HEK293 (cell line): Measurements from ENCODE around the gene MRPL14.

ENCODE experiments used
- CTCF ChIA-PET: fragments of 350-600 bp; formaldehyde crosslinking; extraction: SDS; loops from one replicate; lab custom pipeline; 2021; ENCODE audit warnings: antibody characterized with exemption; lab: Yijun Ruan, JAX
- POLR2A ChIA-PET: fragments of 300-600 bp; formaldehyde crosslinking; extraction: SDS; loops from one replicate; lab custom pipeline; 2020; ENCODE audit warnings: antibody characterized with exemption, inconsistent platforms; lab: Yijun Ruan, JAX
- H3K27ac ChIP-seq: fragments of 200-500 bp; sonication (Bioruptor generic); 2 replicates; pipeline ENCODE4 v1.5.1; 2014; ENCODE audit warnings: low read depth, low read length, control low read depth, inconsistent platforms; ENCODE audit errors: extremely low read depth
- H3K36me3 ChIP-seq, 2 experiments: fragments of 200-500 bp in 1 of 2; sonication (Bioruptor generic) in 1 of 2; 1 replicate in 1 of 2; 2 replicates in 1 of 2; pipeline ENCODE4 v1.5.1; 2014 to 2017; ENCODE audit warnings: inconsistent platforms in 2 of 2, low read length in 2 of 2; ENCODE audit not compliant: control insufficient read depth in 2 of 2, insufficient read depth in 1 of 2
- H3K4me1 ChIP-seq: fragments of 200-500 bp; sonication (Bioruptor generic); 2 replicates; pipeline ENCODE4 v1.5.1; 2014; ENCODE audit warnings: mild to moderate bottlenecking, low read length, inconsistent platforms; ENCODE audit not compliant: control insufficient read depth, insufficient read depth
- H3K4me3 ChIP-seq: 2 replicates; pipeline ENCODE4 v1.5.1; 2011; ENCODE audit warnings: low read depth, mild to moderate bottlenecking, control low read depth, low read length, moderate library complexity
- H3K9me3 ChIP-seq: fragments of 200-500 bp; sonication (Bioruptor generic); 2 replicates; pipeline ENCODE4 v1.5.1; 2014; ENCODE audit warnings: low read depth, low read length, inconsistent platforms; ENCODE audit not compliant: control insufficient read depth, insufficient read depth
- KLF8 ChIP-seq: fragments of 450-650 bp; formaldehyde crosslinking; IDR thresholded peaks from 2 replicates; pipeline ENCODE4 v1.5.1; 2016; ENCODE audit warnings: missing biosample characterization, missing genetic modification characterization
- ZBTB17 ChIP-seq: fragments of 450-650 bp; formaldehyde crosslinking; IDR thresholded peaks from 2 replicates; pipeline ENCODE4 v1.5.1; 2016; ENCODE audit warnings: missing biosample characterization, missing genetic modification characterization
- ZNF112 ChIP-seq: fragments of 450-650 bp; formaldehyde crosslinking; IDR thresholded peaks from 2 replicates; pipeline ENCODE4 v1.5.0; 2017; ENCODE audit warnings: missing biosample characterization, missing genetic modification characterization
- ZNF214 ChIP-seq: fragments of 450-650 bp; formaldehyde crosslinking; IDR thresholded peaks from 2 replicates; pipeline ENCODE4 v1.5.1; 2017; ENCODE audit warnings: missing biosample characterization, mild to moderate bottlenecking, missing genetic modification characterization, borderline replicate concordance
- ZNF521 ChIP-seq: fragments of 450-650 bp; formaldehyde crosslinking; IDR thresholded peaks from 2 replicates; pipeline ENCODE4 v1.5.1; 2017; ENCODE audit warnings: missing biosample characterization, mild to moderate bottlenecking, missing genetic modification characterization
- ZNF585B ChIP-seq: fragments of 450-650 bp; formaldehyde crosslinking; IDR thresholded peaks from 2 replicates; pipeline ENCODE4 v1.5.1; 2016; ENCODE audit warnings: missing biosample characterization, missing genetic modification characterization
- ZNF664 ChIP-seq: fragments of 450-650 bp; formaldehyde crosslinking; IDR thresholded peaks from 2 replicates; pipeline ENCODE4 v1.5.1; 2016; ENCODE audit warnings: missing biosample characterization, missing genetic modification characterization
- ZNF670 ChIP-seq: fragments of 450-650 bp; formaldehyde crosslinking; IDR thresholded peaks from 2 replicates; pipeline ENCODE4 v1.5.1; 2016; ENCODE audit warnings: missing biosample characterization, missing genetic modification characterization, low read depth
- ZNF701 ChIP-seq: fragments of 450-650 bp; formaldehyde crosslinking; IDR thresholded peaks from 2 replicates; pipeline ENCODE4 v1.5.1; 2016; ENCODE audit warnings: missing biosample characterization, missing genetic modification characterization
- TF ChIP-seq, protein P1 (sequence below): fragments of 450-650 bp; formaldehyde crosslinking; IDR thresholded peaks from 2 replicates; pipeline ENCODE4 v1.5.1; 2016; ENCODE audit warnings: missing biosample characterization, missing genetic modification characterization
- TF ChIP-seq, protein P2 (sequence below): fragments of 450-650 bp; formaldehyde crosslinking; IDR thresholded peaks from 2 replicates; pipeline ENCODE4 v1.5.0; 2017; ENCODE audit warnings: missing biosample characterization, missing genetic modification characterization, borderline replicate concordance
- TF ChIP-seq, protein P3 (sequence below): fragments of 450-650 bp; formaldehyde crosslinking; IDR thresholded peaks from 2 replicates; pipeline ENCODE4 v1.5.1; 2016; ENCODE audit warnings: missing biosample characterization, missing genetic modification characterization
- TF ChIP-seq, protein P4 (sequence below): fragments of 450-650 bp; IDR thresholded peaks from 2 replicates; pipeline ENCODE4 v1.5.1; 2018; ENCODE audit warnings: missing biosample characterization, mild to moderate bottlenecking, missing genetic modification characterization
- TF ChIP-seq, protein P5 (sequence below): fragments of 450-650 bp; formaldehyde crosslinking; optimal IDR thresholded peaks from 2 replicates; pipeline ENCODE3; 2016; ENCODE audit warnings: missing biosample characterization, mild to moderate bottlenecking, missing genetic modification characterization
- TF ChIP-seq, protein P6 (sequence below): fragments of 450-650 bp; formaldehyde crosslinking; IDR thresholded peaks from 2 replicates; pipeline ENCODE4 v1.5.1; 2016; ENCODE audit warnings: missing biosample characterization, missing genetic modification characterization, borderline replicate concordance

The MRPL14 gene

DNA sequence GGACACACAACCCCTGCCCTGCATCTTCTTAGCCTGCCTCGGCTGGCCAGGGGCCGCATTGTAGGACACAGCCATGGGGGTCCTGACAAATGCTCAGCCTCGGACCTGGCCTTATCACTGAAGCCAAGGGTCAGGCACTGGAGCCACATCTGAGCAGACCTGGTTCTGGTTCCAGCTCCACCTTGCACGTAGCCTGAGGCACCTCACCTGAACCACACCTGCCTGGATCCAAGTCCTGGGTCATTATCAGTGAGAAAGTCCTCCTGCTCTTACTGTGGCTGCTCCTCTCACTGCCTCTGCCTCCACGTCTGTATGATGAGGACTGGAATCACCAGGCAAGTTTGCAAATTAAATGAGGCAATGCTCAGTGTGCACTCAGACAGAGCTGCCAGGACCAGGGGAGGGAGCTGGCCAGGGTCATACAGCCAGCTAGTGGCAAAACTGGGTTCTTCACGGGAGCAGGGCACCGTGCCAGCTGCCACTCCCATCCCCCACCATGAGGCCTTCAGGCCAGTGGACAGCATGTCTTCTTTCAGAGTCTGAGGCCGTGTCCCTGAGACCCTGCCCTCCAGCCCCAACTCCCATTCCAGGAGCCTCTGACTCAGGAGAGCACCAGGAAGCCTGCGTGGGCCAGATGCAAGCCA lies 40.2 kb downstream of the MRPL14 start (continued):
- TF ChIP-seq, protein P1, sequence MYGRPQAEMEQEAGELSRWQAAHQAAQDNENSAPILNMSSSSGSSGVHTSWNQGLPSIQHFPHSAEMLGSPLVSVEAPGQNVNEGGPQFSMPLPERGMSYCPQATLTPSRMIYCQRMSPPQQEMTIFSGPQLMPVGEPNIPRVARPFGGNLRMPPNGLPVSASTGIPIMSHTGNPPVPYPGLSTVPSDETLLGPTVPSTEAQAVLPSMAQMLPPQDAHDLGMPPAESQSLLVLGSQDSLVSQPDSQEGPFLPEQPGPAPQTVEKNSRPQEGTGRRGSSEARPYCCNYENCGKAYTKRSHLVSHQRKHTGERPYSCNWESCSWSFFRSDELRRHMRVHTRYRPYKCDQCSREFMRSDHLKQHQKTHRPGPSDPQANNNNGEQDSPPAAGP (tag by site-specific recombination), result no peak
- TF ChIP-seq ZNF214, result no peak
- TF ChIP-seq ZNF664 (tag by site-specific recombination), result no peak
- TF ChIP-seq ZBTB17, result 0 out of 2 replicates have a peak, but pooled peaks have one; percentile 22
- no peak for TF ChIP-seq ZNF670 (tag by site-specific recombination)
- TF ChIP-seq ZNF701 (tag by site-specific recombination), result no peak
- TF ChIP-seq, protein P2, sequence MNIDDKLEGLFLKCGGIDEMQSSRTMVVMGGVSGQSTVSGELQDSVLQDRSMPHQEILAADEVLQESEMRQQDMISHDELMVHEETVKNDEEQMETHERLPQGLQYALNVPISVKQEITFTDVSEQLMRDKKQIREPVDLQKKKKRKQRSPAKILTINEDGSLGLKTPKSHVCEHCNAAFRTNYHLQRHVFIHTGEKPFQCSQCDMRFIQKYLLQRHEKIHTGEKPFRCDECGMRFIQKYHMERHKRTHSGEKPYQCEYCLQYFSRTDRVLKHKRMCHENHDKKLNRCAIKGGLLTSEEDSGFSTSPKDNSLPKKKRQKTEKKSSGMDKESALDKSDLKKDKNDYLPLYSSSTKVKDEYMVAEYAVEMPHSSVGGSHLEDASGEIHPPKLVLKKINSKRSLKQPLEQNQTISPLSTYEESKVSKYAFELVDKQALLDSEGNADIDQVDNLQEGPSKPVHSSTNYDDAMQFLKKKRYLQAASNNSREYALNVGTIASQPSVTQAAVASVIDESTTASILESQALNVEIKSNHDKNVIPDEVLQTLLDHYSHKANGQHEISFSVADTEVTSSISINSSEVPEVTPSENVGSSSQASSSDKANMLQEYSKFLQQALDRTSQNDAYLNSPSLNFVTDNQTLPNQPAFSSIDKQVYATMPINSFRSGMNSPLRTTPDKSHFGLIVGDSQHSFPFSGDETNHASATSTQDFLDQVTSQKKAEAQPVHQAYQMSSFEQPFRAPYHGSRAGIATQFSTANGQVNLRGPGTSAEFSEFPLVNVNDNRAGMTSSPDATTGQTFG (tag by site-specific recombination), result no peak
- no peak for TF ChIP-seq KLF8 (tag by site-specific recombination)
- TF ChIP-seq ZNF585B (tag by site-specific recombination), result no peak
- TF ChIP-seq ZNF521 (tag by site-specific recombination), result no peak
- TF ChIP-seq, protein P3, sequence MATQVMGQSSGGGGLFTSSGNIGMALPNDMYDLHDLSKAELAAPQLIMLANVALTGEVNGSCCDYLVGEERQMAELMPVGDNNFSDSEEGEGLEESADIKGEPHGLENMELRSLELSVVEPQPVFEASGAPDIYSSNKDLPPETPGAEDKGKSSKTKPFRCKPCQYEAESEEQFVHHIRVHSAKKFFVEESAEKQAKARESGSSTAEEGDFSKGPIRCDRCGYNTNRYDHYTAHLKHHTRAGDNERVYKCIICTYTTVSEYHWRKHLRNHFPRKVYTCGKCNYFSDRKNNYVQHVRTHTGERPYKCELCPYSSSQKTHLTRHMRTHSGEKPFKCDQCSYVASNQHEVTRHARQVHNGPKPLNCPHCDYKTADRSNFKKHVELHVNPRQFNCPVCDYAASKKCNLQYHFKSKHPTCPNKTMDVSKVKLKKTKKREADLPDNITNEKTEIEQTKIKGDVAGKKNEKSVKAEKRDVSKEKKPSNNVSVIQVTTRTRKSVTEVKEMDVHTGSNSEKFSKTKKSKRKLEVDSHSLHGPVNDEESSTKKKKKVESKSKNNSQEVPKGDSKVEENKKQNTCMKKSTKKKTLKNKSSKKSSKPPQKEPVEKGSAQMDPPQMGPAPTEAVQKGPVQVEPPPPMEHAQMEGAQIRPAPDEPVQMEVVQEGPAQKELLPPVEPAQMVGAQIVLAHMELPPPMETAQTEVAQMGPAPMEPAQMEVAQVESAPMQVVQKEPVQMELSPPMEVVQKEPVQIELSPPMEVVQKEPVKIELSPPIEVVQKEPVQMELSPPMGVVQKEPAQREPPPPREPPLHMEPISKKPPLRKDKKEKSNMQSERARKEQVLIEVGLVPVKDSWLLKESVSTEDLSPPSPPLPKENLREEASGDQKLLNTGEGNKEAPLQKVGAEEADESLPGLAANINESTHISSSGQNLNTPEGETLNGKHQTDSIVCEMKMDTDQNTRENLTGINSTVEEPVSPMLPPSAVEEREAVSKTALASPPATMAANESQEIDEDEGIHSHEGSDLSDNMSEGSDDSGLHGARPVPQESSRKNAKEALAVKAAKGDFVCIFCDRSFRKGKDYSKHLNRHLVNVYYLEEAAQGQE (tag by site-specific recombination), result peak; percentile 56; the same call in 1 of the 2 replicates
- no peak for TF ChIP-seq ZNF112
- TF ChIP-seq, protein P4, sequence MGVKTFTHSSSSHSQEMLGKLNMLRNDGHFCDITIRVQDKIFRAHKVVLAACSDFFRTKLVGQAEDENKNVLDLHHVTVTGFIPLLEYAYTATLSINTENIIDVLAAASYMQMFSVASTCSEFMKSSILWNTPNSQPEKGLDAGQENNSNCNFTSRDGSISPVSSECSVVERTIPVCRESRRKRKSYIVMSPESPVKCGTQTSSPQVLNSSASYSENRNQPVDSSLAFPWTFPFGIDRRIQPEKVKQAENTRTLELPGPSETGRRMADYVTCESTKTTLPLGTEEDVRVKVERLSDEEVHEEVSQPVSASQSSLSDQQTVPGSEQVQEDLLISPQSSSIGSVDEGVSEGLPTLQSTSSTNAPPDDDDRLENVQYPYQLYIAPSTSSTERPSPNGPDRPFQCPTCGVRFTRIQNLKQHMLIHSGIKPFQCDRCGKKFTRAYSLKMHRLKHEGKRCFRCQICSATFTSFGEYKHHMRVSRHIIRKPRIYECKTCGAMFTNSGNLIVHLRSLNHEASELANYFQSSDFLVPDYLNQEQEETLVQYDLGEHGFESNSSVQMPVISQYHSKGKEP (tag by site-specific recombination), result no peak
- TF ChIP-seq, all 188 proteins: peak for 3

DNA sequence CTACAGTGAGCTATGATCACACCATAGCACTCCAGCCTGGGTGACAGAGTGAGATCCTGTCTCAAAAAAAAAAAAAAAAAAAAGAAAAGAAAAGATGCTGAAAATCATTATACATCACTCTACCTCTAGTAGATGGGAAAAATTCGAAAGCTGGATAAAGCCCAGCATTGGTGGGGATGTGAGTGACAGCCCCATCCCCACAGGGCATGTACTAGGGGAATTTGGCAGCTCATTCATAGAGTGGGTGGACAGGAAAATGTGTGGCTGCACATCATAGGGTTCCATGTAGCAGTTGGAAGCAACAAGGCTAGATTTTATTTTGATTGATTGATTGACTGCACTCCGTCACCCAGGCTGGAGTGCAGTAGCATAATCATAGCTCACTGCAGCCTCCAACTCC lies 42.0 kb downstream of the MRPL14 start:
- POLR2A ChIA-PET, result interaction anchor here (0.5 to 1.4 kb wide), 3 partner anchors 15 to 503 kb away, joined by 3 to 6 read pairs (median 4); partner anchors contain the start of gene HSP90AB1
- CTCF ChIA-PET, result interaction anchor here (0.5 to 5.5 kb wide), 6 partner anchors 10 to 316 kb away, joined by 3 to 43 read pairs (median 6); partner anchors contain the start of gene VEGFA
- Histone ChIP-seq H3K36me3 (peaks cover 0 to 11% of the 10 kb centered on the region in 2 experiments; a peak in 1 of 3 replicates), H3K27ac (no peak overlapping the region), H3K4me3 (no peak overlapping the region), H3K4me1 (no peaks in the 10 kb centered on the region), H3K9me3 (no peaks in the 10 kb centered on the region)
- TF ChIP-seq, protein P5, sequence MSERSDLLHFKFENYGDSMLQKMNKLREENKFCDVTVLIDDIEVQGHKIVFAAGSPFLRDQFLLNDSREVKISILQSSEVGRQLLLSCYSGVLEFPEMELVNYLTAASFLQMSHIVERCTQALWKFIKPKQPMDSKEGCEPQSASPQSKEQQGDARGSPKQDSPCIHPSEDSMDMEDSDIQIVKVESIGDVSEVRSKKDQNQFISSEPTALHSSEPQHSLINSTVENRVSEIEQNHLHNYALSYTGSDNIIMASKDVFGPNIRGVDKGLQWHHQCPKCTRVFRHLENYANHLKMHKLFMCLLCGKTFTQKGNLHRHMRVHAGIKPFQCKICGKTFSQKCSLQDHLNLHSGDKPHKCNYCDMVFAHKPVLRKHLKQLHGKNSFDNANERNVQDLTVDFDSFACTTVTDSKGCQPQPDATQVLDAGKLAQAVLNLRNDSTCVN (tag by site-specific recombination), result no peak
- TF ChIP-seq, protein P6, sequence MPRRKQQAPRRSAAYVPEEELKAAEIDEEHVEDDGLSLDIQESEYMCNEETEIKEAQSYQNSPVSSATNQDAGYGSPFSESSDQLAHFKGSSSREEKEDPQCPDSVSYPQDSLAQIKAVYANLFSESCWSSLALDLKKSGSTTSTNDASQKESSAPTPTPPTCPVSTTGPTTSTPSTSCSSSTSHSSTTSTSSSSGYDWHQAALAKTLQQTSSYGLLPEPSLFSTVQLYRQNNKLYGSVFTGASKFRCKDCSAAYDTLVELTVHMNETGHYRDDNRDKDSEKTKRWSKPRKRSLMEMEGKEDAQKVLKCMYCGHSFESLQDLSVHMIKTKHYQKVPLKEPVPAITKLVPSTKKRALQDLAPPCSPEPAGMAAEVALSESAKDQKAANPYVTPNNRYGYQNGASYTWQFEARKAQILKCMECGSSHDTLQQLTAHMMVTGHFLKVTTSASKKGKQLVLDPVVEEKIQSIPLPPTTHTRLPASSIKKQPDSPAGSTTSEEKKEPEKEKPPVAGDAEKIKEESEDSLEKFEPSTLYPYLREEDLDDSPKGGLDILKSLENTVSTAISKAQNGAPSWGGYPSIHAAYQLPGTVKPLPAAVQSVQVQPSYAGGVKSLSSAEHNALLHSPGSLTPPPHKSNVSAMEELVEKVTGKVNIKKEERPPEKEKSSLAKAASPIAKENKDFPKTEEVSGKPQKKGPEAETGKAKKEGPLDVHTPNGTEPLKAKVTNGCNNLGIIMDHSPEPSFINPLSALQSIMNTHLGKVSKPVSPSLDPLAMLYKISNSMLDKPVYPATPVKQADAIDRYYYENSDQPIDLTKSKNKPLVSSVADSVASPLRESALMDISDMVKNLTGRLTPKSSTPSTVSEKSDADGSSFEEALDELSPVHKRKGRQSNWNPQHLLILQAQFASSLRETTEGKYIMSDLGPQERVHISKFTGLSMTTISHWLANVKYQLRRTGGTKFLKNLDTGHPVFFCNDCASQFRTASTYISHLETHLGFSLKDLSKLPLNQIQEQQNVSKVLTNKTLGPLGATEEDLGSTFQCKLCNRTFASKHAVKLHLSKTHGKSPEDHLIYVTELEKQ (tag by site-specific recombination), result peak; percentile 34; the same call in 1 of the 2 replicates
- TF ChIP-seq, all 188 proteins: peak for 1
